Measurements from ENCODE around the gene DLD. TPM values are rescaled to one million over a fixed set of nuclear protein-coding genes. Genes with fewer than 3 reads are reported as not detected.

Gene DLD
- total and polyA plus RNA-seq, 9 of the 15 experiments (the other 6 are each of a cell fraction or from before 2014, with no cell fraction given) = 130 to 639 (median 247) TPM

GRCh38 chr7:107951896-107952295, 60.9 kb downstream of the DLD start:
- intact Hi-C loops (cut with micrococcal nuclease) (no loop called here), in situ Hi-C loops (cut with MboI) (no loop called here)
- 69% methylated on average over 9 of the region's 9 CpGs for WGBS (ENCODE audit: insufficient coverage, low coverage, missing lambda C conversion rate)
- H4K20me1 ChIP-seq (replicated peaks; ENCODE audit: control insufficient read depth, insufficient read depth, low read length) = no peaks in the 10 kb centered on the region
- H3K4me1 ChIP-seq (replicated peaks in 1 of 2; ENCODE audit: control insufficient read depth in 2 of 2, insufficient read depth in 2 of 2, low read length in 2 of 2) = peaks cover 0 to 3% of the 10 kb centered on the region in 2 experiments; a peak in 1 of 5 replicates
- no peak overlapping the region for H3K4me3 ChIP-seq
- 0 out of 4 replicates have a peak overlapping the region, but pooled peaks of 1 of the 2 experiments have one; percentile 5 for H3K9ac ChIP-seq (ENCODE audit: insufficient read depth in 1 of 2, low read depth in 2 of 2, low read length in 2 of 2)
- DNase-seq (ENCODE audit: extremely low read depth in 1 of 4, low spot score in 3 of 4) (no peak), FAIRE-seq (no peak), ATAC-seq (no peak)
- ChIA-PET CTCF (ENCODE audit: low intra/inter-chr PET ratio) (no interaction called here), POLR2A (interaction anchor here (0.6 to 1.7 kb wide), 2 partner anchors 13 to 121 kb away, joined by 3 to 5 read pairs; no protein-coding TSS in a partner anchor)
- H3K36me3 ChIP-seq (ENCODE audit: control insufficient read depth, insufficient read depth, low read length) = peaks cover 9% of the 10 kb centered on the region; the same call in 1 of the 3 replicates
- H3K27ac ChIP-seq (ENCODE audit: extremely low read depth, low read depth, low read length) = no peak overlapping the region
- no TSS peak for BruUV-seq (replicated peaks)
- no peak overlapping the region for H3K4me2 ChIP-seq (ENCODE audit: insufficient read depth, low read length)
- no peak overlapping the region for H2AFZ ChIP-seq (ENCODE audit: low read depth, low read length)
- TF ChIP-seq MITF (IDR thresholded peaks at IDR 0.05) (no peak), NFIC (IDR thresholded peaks at IDR 0.05) (peak; percentile 57; the same call in 1 of the 2 replicates)
- H3K79me2 ChIP-seq (ENCODE audit: control insufficient read depth, insufficient read depth, low read length) = no peaks in the 10 kb centered on the region
- H3K9me1 ChIP-seq (ENCODE audit: control insufficient read depth, insufficient read depth, low read length) = no peaks in the 10 kb centered on the region
- no peaks in the 10 kb centered on the region for H3K9me3 ChIP-seq (replicated peaks; ENCODE audit: control insufficient read depth, insufficient read depth, low read depth, low read length)
- H3K27me3 ChIP-seq (ENCODE audit: control insufficient read depth in 2 of 2, insufficient read depth in 2 of 2, low read length in 2 of 2) = no peaks in the 10 kb centered on the region

GRCh38 chr7:107953265-107953923, 62.4 kb downstream of the DLD start:
- ATAC-seq (peak; percentile 18; the same call in 1 of the 3 replicates), FAIRE-seq (no peak), DNase-seq (ENCODE audit: extremely low read depth in 1 of 4, low spot score in 3 of 4) (no peak)
- in situ Hi-C loops (cut with MboI) (no loop called here), intact Hi-C loops (cut with micrococcal nuclease) (no loop called here)
- H3K9me1 ChIP-seq (ENCODE audit: control insufficient read depth, insufficient read depth, low read length) = no peaks in the 10 kb centered on the region
- BruUV-seq (replicated peaks) = no TSS peak
- peaks cover 9% of the 10 kb centered on the region; the same call in 1 of the 3 replicates for H3K36me3 ChIP-seq (ENCODE audit: control insufficient read depth, insufficient read depth, low read length)
- H3K27me3 ChIP-seq (ENCODE audit: control insufficient read depth in 2 of 2, insufficient read depth in 2 of 2, low read length in 2 of 2) = no peaks in the 10 kb centered on the region
- no peak overlapping the region for H3K9ac ChIP-seq (ENCODE audit: insufficient read depth in 1 of 2, low read depth in 2 of 2, low read length in 2 of 2)
- no peak overlapping the region for H2AFZ ChIP-seq (ENCODE audit: low read depth, low read length)
- no peak overlapping the region for H3K4me3 ChIP-seq
- TF ChIP-seq GABPB1 (CRISPR knock-in tag; IDR thresholded peaks at IDR 0.05) = no peak
- no peak for TF ChIP-seq MEF2A (IDR thresholded peaks at IDR 0.05; ENCODE audit: control insufficient read depth, low read depth, low read length)
- peak; percentile 39 for TF ChIP-seq WHSC1 (IDR thresholded peaks at IDR 0.05; ENCODE audit: low read length)
- TF ChIP-seq C11orf30 (IDR thresholded peaks at IDR 0.05; ENCODE audit: low read depth) = peak; percentile 58; the same call in 1 of the 2 replicates
- peak; percentile 32; the same call in 1 of the 2 replicates for TF ChIP-seq MAFG (tag; conservative IDR thresholded peaks at IDR 0.05)
- peak; percentile 80 for TF ChIP-seq ZNF316 (IDR thresholded peaks at IDR 0.05)
- peak; percentile 28; the same call in 1 of the 2 replicates for TF ChIP-seq MAFF (IDR thresholded peaks at IDR 0.05; ENCODE audit: low read length)
- 61% methylated on average over 10 of the region's 10 CpGs for WGBS (ENCODE audit: insufficient coverage, low coverage, missing lambda C conversion rate)
- H3K9me3 ChIP-seq (replicated peaks; ENCODE audit: control insufficient read depth, insufficient read depth, low read depth, low read length) = no peaks in the 10 kb centered on the region
- H3K27ac ChIP-seq (ENCODE audit: extremely low read depth, low read depth, low read length) = no peak overlapping the region
- ChIA-PET POLR2A (interaction anchor here (0.9 kb wide), 1 partner anchor 9 kb away, joined by 3 read pairs; no protein-coding TSS in a partner anchor), CTCF (ENCODE audit: low intra/inter-chr PET ratio) (no interaction called here)
- no peak overlapping the region for H3K4me2 ChIP-seq (ENCODE audit: insufficient read depth, low read length)
- peaks cover 0 to 3% of the 10 kb centered on the region in 2 experiments; a peak in 1 of 5 replicates for H3K4me1 ChIP-seq (replicated peaks in 1 of 2; ENCODE audit: control insufficient read depth in 2 of 2, insufficient read depth in 2 of 2, low read length in 2 of 2)
- no peaks in the 10 kb centered on the region for H3K79me2 ChIP-seq (ENCODE audit: control insufficient read depth, insufficient read depth, low read length)
- H4K20me1 ChIP-seq (replicated peaks; ENCODE audit: control insufficient read depth, insufficient read depth, low read length) = no peaks in the 10 kb centered on the region
